GM12878 (cell line): Measurements from ENCODE around the gene GYPC. TPM values are rescaled to one million over a fixed set of nuclear protein-coding genes. Genes with fewer than 3 reads are reported as not detected.
A peak's percentile ranks its signal among the peaks of the same experiment; 100 is the strongest.

Source experiments
- ATAC-seq: fragments of 200-7000 bp; cut with Tn5 transposase; 3 replicates; pipeline ENCODE4 v1.9.1; 2020; ENCODE audit warnings: mild to moderate bottlenecking, moderate library complexity
- BruUV-seq: library from RNA; stranded (reverse); fragments of 400-500 nt; replicated peaks from 2 replicates; lab custom pipeline; 2021; lab: Mats Ljungman, UMichigan
- CTCF ChIA-PET: fragments of 300-600 bp; sonication (Branson Sonifier 250); formaldehyde crosslinking; extraction: SDS; loops from one replicate; lab custom pipeline; 2021; ENCODE audit warnings: inconsistent platforms; lab: Yijun Ruan, JAX
- POLR2A ChIA-PET: fragments of 350-600 bp; formaldehyde crosslinking; extraction: SDS; loops from one replicate; lab custom pipeline; 2021; ENCODE audit warnings: inconsistent platforms; lab: Charles Lee
- RAD21 ChIA-PET: fragments of 300-600 bp; sonication (Branson Sonifier 250); formaldehyde crosslinking; loops from one replicate; lab custom pipeline; 2023; ENCODE audit warnings: antibody characterized with exemption; ENCODE audit not compliant: unreplicated experiment; lab: Charles Lee
- SMC1A ChIA-PET: fragments of 300-600 bp; sonication (Branson Sonifier 250); formaldehyde crosslinking; loops from one replicate; lab custom pipeline; 2023; ENCODE audit not compliant: unreplicated experiment, uncharacterized antibody; lab: Charles Lee
- DNase-seq: peaks from one replicate; pipeline ENCODE4 v3.0.0-alpha.2; 2011; ENCODE audit warnings: low read depth, low spot score
- FAIRE-seq: peaks from 3 replicates; lab custom pipeline; 2011; peaks lifted over from hg19 to GRCh38; lab: Jason Lieb, UNC
- H2AFZ ChIP-seq: 2 replicates; pipeline ENCODE4 v1.6.0; 2011; ENCODE audit warnings: low read depth, low read length, control low read depth; ENCODE audit not compliant: control insufficient read depth
- H3K27ac ChIP-seq: 2 replicates; pipeline ENCODE4 v1.5.1; 2011; ENCODE audit warnings: control low read depth; ENCODE audit not compliant: control insufficient read depth, insufficient read depth
- H3K27me3 ChIP-seq, 2 experiments: replicated peaks in 1 of 2; 2 replicates each; pipeline versions ENCODE4 v1.6.0 to v1.6.1; 2011; ENCODE audit warnings: low read length in 1 of 2; ENCODE audit not compliant: control insufficient read depth in 2 of 2, insufficient read depth in 2 of 2
- H3K36me3 ChIP-seq, 2 experiments: 2 replicates each; pipeline ENCODE4 v1.5.1; 2011; ENCODE audit warnings: low read length in 1 of 2; ENCODE audit not compliant: control insufficient read depth in 2 of 2, insufficient read depth in 2 of 2
- H3K4me1 ChIP-seq: 2 replicates; pipeline ENCODE4 v1.6.1; 2011; ENCODE audit warnings: mild to moderate bottlenecking, low read length, moderate library complexity, mixed read lengths; ENCODE audit not compliant: control insufficient read depth, insufficient read depth
- H3K4me2 ChIP-seq: 2 replicates; pipeline ENCODE4 v1.6.0; 2011; ENCODE audit warnings: control low read depth; ENCODE audit not compliant: control insufficient read depth, insufficient read depth
- H3K4me3 ChIP-seq: fragments of 200-600 bp; sonication (generic); 2 replicates; pipeline ENCODE4 v1.5.1; 2016
- H3K79me2 ChIP-seq: 2 replicates; pipeline ENCODE4 v1.6.0; 2011; ENCODE audit warnings: low read length; ENCODE audit not compliant: control insufficient read depth, insufficient read depth
- H3K9ac ChIP-seq: 2 replicates; pipeline ENCODE4 v1.8.0; 2011; ENCODE audit warnings: low read length, control low read depth, mixed read lengths; ENCODE audit not compliant: control insufficient read depth, insufficient read depth
- H3K9me3 ChIP-seq: replicated peaks from 3 replicates; pipeline ENCODE4 v1.5.1; 2011; ENCODE audit warnings: mild to moderate bottlenecking, low read length; ENCODE audit not compliant: control insufficient read depth, insufficient read depth
- H4K20me1 ChIP-seq: 2 replicates; pipeline ENCODE4 v1.6.0; 2011; ENCODE audit not compliant: control insufficient read depth, insufficient read depth
- POLR2A ChIP-seq: IDR thresholded peaks from 2 replicates; pipeline ENCODE4 v1.6.1; 2011; ENCODE audit warnings: low read depth, mild to moderate bottlenecking, low read length
- RELB ChIP-seq: fragments of 450-650 bp; IDR thresholded peaks from 2 replicates; pipeline ENCODE4 v1.6.1; 2017; ENCODE audit warnings: low read depth, mild to moderate bottlenecking, moderate library complexity
- SIX5 ChIP-seq: IDR thresholded peaks from 2 replicates; pipeline ENCODE4 v1.6.1; 2011; ENCODE audit warnings: mild to moderate bottlenecking, low read depth, low read length, moderate library complexity; ENCODE audit not compliant: severe bottlenecking
- WGBS: methylation state at CpG from one replicate; pipeline ENCODE4 v1.1.6; 2016; ENCODE audit warnings: low lambda C conversion rate; ENCODE audit not compliant: insufficient replicate concordance, insufficient coverage; ENCODE audit errors: missing lambda C conversion rate; 5-methylcytosine and 5-hydroxymethylcytosine counted together
- in situ Hi-C: fragments of 300-500 bp; cut with MboI; formaldehyde crosslinking; loops from 9 replicates; pipeline ENCODE4 v1.14.3; 2018; ENCODE audit warnings: mixed read lengths
- intact Hi-C: fragments of 100-400 bp; cut with micrococcal nuclease; formaldehyde crosslinking; loops from one replicate; pipeline ENCODE4 v1.14.2; 2022; ENCODE audit not compliant: unreplicated experiment
- polyA plus RNA-seq, 11 experiments: library from polyadenylated mRNA; depleted of rRNA in 4 of 11; unstranded in 6 of 11; stranded (reverse) in 5 of 11; fragments of >200 nt; fragmentation: Nextera tagmentation in 4 of 11; fragmentation: Illumina TruSeq in 1 of 11; extraction: Ambion mirVana in 4 of 11; extraction: Trizol in 1 of 11; gene quantifications; 1 replicate in 1 of 11; 2 replicates in 10 of 11; pipeline versions ENCODE4 v1.2.1 to v1.2.3, GENCODE V29; 2011 to 2016; ENCODE audit warnings: inconsistent platforms in 2 of 11, missing spikeins in 2 of 11, low read depth in 1 of 11
- total RNA-seq, 4 experiments: library from RNA; depleted of rRNA in 3 of 4; stranded (reverse); fragments of >200 nt in 3 of 4; fragmentation: Illumina TruSeq in 1 of 4; extraction: Trizol in 1 of 4; gene quantifications; 2 replicates each; pipeline versions ENCODE4 v1.2.1 to v1.2.3, GENCODE V29; 2013 to 2021

GYPC gene
- total and polyA plus RNA-seq, 10 of the 15 experiments (the other 5 are each of a cell fraction or from before 2014, with no cell fraction given), result 26.2 to 150 (median 81.4) TPM

- Histone ChIP-seq H3K4me2 (peak overlapping the region; percentile 99), H2AFZ (peak overlapping the region; percentile 68), H3K9ac (peak overlapping the region; percentile 62), H3K27ac (peak overlapping the region; percentile 96)
- FAIRE-seq (no peak), ATAC-seq (no peak)
- POLR2A ChIA-PET, result no interaction called here
- TF ChIP-seq POLR2A, result peak; percentile 13; the same call in 1 of the 2 replicates
- TF ChIP-seq SIX5, result no peak
- peak; percentile 22; the same call in 1 of the 2 replicates for TF ChIP-seq RELB
- TF ChIP-seq, all 136 proteins: peak for 2
- no TSS peak for BruUV-seq
- SMC1A ChIA-PET, result interaction anchor here (0.8 to 1.5 kb wide), 3 partner anchors 28 to 132 kb away, joined by 3 to 7 read pairs (median 4); no protein-coding TSS in a partner anchor
- Histone ChIP-seq H3K4me1 (peaks cover 56% of the 10 kb centered on the region), H3K36me3 (peaks cover 0 to 3% of the 10 kb centered on the region in 2 experiments; a peak in 1 of 4 replicates), H3K4me3 (peak overlapping the region; percentile 61; the same call in 1 of the 2 replicates), H3K79me2 (peaks cover 80% of the 10 kb centered on the region), H4K20me1 (no peaks in the 10 kb centered on the region), H3K9me3 (no peaks in the 10 kb centered on the region), H3K27me3 (no peaks in the 10 kb centered on the region)
- CTCF ChIA-PET, result interaction anchor here (1.1 to 1.9 kb wide), 2 partner anchors 129 to 132 kb away, joined by 3 to 5 read pairs; no protein-coding TSS in a partner anchor
- 83% methylated on average over 22 of the region's 23 CpGs for WGBS
- intact Hi-C loops, result loop anchor here (2.0 to 5.0 kb wide), 2 partner anchors 89 to 117 kb away; no protein-coding TSS in a partner anchor
- in situ Hi-C loops, result loop anchor here (25.0 kb wide), 1 partner anchor 727 kb away; the partner anchor contains the start of gene MAP3K2
- no peak for DNase-seq
- RAD21 ChIA-PET, result interaction anchor here (1.1 to 2.0 kb wide), 2 partner anchors 44 to 298 kb away, joined by 3 to 6 read pairs; no protein-coding TSS in a partner anchor
These were observed 3.9 kb downstream of the GYPC start for GRCh38 chr2:126659562-126660467.
